KMS-11 (cell line): ENCODE data around the gene SUPV3L1.
"Not testable (repeated sequence)": the region's sequence is repeated elsewhere in the genome, so short reads cannot be mapped to it uniquely, and the experiment has no call there.

Source experiments
- H2AFZ ChIP-seq: fragments of 200-600 bp; sonication (generic); 2 replicates; pipeline ENCODE4 v1.6.1; 2016; ENCODE audit warnings: antibody characterized with exemption, mixed run types, low read depth
- H3K27ac ChIP-seq: fragments of 200-600 bp; sonication (generic); 2 replicates; pipeline ENCODE4 v1.6.1; 2016; ENCODE audit warnings: mild to moderate bottlenecking, mixed run types
- H3K27me3 ChIP-seq: fragments of 200-600 bp; sonication (generic); 2 replicates; pipeline ENCODE4 v1.6.1; 2017; ENCODE audit warnings: mild to moderate bottlenecking, low read depth, mixed run types, moderate library complexity; ENCODE audit not compliant: insufficient read depth
- H3K36me3 ChIP-seq: fragments of 200-600 bp; sonication (generic); 2 replicates; pipeline ENCODE4 v1.6.1; 2017; ENCODE audit warnings: mild to moderate bottlenecking, mixed run types; ENCODE audit not compliant: insufficient read depth
- H3K4me1 ChIP-seq: fragments of 200-600 bp; sonication (generic); 2 replicates; pipeline ENCODE4 v1.6.1; 2016; ENCODE audit warnings: mild to moderate bottlenecking, low read depth, mixed run types; ENCODE audit not compliant: poor library complexity, severe bottlenecking
- H3K4me2 ChIP-seq: fragments of 200-600 bp; sonication (generic); 2 replicates; pipeline ENCODE4 v1.7.0; 2016; ENCODE audit warnings: mild to moderate bottlenecking, mixed run types
- H3K4me3 ChIP-seq: fragments of 200-600 bp; sonication (generic); IDR thresholded peaks from 2 replicates; pipeline ENCODE4 v1.6.1; 2017; ENCODE audit warnings: low read depth, low read length, mixed read lengths; ENCODE audit not compliant: insufficient read depth
- H3K79me2 ChIP-seq: fragments of 200-600 bp; sonication (generic); 2 replicates; pipeline ENCODE4 v1.6.1; 2016; ENCODE audit warnings: low read depth, mixed run types; ENCODE audit not compliant: insufficient read depth
- H3K9ac ChIP-seq: fragments of 200-600 bp; sonication (generic); 2 replicates; pipeline ENCODE4 v1.6.1; 2016; ENCODE audit warnings: mild to moderate bottlenecking, mixed run types
- H4K20me1 ChIP-seq: fragments of 200-600 bp; sonication (generic); 2 replicates; pipeline ENCODE4 v1.6.1; 2016; ENCODE audit warnings: mild to moderate bottlenecking, mixed run types; ENCODE audit not compliant: insufficient read depth
- TF ChIP-seq, protein P1 (sequence below): fragments of 200-600 bp; sonication (generic); conservative IDR thresholded peaks from 2 replicates; pipeline ENCODE4 v1.6.1; 2017; ENCODE audit warnings: low read depth, mild to moderate bottlenecking, antibody characterized with exemption, low read length, moderate library complexity, mixed read lengths

The SUPV3L1 gene

DNA sequence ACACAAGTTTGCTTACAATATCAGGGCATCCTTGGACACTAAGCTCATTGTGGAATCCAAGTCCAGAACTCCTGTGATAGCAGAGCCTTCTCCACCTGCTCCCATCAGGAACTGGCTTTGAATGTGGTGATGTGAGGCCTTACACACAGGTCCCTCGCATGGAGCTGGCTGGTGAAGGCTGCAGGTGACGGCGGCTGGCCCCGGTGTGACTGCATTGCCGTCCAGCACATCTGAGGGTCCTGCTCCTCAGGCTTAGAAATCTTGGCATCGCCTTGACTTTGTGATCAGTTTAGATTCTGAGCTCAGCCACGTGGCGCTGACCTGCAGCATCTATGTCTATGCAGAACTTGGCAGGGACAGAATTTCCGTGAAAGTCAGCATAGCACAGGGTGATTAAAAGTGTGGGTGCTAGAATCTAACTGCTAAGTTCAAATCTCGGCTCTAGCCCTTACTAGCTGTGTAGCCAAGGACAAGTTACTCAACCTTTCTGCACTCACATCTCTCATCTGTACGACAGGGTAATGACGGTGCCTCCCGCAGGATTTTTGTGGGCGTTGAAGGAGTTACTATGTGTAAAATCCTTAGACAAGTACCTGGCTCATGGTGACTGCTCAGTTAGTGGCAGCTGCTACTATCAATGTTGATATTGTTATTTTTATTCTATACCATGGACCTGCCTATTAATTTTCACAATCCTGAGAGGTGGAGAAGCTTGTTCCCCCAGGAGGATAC lies 66.7 kb downstream of the SUPV3L1 start:
- Histone ChIP-seq H3K4me1 (no peaks in the 10 kb centered on the region), H3K27me3 (no peaks in the 10 kb centered on the region), H3K4me3 (no peak overlapping the region), H3K9ac (no peak overlapping the region), H4K20me1 (no peaks in the 10 kb centered on the region), H2AFZ (no peak overlapping the region), H3K27ac (no peak overlapping the region), H3K4me2 (no peak overlapping the region), H3K36me3 (no peaks in the 10 kb centered on the region), H3K79me2 (no peaks in the 10 kb centered on the region)
- TF ChIP-seq, protein P1, sequence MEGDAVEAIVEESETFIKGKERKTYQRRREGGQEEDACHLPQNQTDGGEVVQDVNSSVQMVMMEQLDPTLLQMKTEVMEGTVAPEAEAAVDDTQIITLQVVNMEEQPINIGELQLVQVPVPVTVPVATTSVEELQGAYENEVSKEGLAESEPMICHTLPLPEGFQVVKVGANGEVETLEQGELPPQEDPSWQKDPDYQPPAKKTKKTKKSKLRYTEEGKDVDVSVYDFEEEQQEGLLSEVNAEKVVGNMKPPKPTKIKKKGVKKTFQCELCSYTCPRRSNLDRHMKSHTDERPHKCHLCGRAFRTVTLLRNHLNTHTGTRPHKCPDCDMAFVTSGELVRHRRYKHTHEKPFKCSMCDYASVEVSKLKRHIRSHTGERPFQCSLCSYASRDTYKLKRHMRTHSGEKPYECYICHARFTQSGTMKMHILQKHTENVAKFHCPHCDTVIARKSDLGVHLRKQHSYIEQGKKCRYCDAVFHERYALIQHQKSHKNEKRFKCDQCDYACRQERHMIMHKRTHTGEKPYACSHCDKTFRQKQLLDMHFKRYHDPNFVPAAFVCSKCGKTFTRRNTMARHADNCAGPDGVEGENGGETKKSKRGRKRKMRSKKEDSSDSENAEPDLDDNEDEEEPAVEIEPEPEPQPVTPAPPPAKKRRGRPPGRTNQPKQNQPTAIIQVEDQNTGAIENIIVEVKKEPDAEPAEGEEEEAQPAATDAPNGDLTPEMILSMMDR, result no peak

DNA sequence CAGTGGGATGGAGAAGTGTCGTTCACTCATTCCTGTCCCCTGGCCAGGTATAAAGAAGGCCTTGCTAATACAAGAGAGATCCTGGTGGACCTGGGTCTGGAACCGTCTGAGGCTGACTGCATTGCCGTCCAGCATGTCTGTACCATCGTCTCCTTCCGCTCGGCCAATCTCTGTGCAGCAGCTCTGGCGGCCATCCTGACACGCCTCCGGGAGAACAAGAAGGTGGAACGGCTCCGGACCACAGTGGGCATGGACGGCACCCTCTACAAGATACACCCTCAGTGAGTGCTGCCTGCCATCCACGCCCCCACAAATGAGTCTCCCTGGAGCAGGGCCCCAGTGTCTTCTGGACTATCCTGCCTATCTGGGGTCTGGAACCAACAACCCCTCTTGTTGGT lies 67.3 kb downstream of the SUPV3L1 start:
- H4K20me1 ChIP-seq, result no peaks in the 10 kb centered on the region
- H3K9ac ChIP-seq, result no peak overlapping the region
- H3K4me2 ChIP-seq, result no peak overlapping the region
- no peaks in the 10 kb centered on the region for H3K79me2 ChIP-seq
- TF ChIP-seq, protein P1, result no peak
- H3K4me1 ChIP-seq, result no peaks in the 10 kb centered on the region
- no peak overlapping the region for H2AFZ ChIP-seq
- no peak overlapping the region for H3K27ac ChIP-seq
- H3K4me3 ChIP-seq, result no peak overlapping the region
- no peaks in the 10 kb centered on the region for H3K36me3 ChIP-seq
- no peaks in the 10 kb centered on the region for H3K27me3 ChIP-seq

DNA sequence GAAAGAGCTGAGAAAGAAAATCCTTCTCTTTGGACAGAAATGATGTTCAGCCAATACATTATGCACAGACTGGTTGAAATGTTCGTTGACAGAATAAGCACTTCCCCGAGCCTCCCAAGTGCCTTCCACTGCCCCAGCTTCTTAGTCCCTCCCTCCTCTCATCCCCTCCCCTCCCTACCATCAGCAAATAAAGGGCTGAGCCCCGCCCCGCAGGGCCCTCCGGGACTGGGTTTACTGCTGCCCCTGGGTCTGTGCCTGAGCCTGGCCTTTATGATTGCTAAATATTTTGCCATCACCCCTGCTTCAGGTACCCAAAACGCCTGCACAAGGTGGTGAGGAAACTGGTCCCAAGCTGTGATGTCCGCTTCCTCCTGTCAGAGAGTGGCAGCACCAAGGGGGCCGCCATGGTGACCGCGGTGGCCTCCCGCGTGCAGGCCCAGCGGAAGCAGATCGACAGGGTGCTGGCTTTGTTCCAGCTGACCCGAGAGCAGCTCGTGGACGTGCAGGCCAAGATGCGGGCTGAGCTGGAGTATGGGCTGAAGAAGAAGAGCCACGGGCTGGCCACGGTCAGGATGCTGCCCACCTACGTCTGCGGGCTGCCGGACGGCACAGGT lies 68.2 kb downstream of the SUPV3L1 start:
- Histone ChIP-seq H3K36me3 (no peaks in the 10 kb centered on the region), H3K79me2 (no peaks in the 10 kb centered on the region), H3K27ac (no peak overlapping the region), H3K4me2 (no peak overlapping the region), H3K4me3 (no peak overlapping the region), H3K27me3 (no peaks in the 10 kb centered on the region), H3K9ac (no peak overlapping the region), H4K20me1 (no peaks in the 10 kb centered on the region), H2AFZ (no peak overlapping the region), H3K4me1 (no peaks in the 10 kb centered on the region)
- TF ChIP-seq, protein P1, result no peak

DNA sequence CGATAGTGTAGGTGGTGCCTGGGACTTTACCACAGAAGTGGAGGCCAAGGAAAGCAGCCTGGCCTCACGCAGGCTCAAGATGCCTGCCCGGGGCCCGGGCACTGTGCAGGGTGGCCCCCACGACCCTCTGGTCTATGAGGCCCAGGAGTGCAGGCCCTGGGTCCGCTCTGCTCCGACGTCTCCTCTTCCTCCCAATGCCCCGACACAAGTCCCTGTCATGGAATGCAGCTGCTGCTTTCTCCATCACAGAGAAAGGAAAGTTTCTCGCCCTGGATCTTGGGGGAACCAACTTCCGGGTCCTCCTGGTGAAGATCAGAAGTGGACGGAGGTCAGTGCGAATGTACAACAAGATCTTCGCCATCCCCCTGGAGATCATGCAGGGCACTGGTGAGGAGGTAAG lies 70.0 kb downstream of the SUPV3L1 start:
- no peaks in the 10 kb centered on the region for H3K27me3 ChIP-seq
- no peak overlapping the region for H3K9ac ChIP-seq
- H3K4me1 ChIP-seq, result no peaks in the 10 kb centered on the region
- TF ChIP-seq, protein P1, result no peak
- H4K20me1 ChIP-seq, result no peaks in the 10 kb centered on the region
- no peak overlapping the region for H3K4me2 ChIP-seq
- no peak overlapping the region for H3K4me3 ChIP-seq
- no peak overlapping the region for H2AFZ ChIP-seq
- H3K79me2 ChIP-seq, result no peaks in the 10 kb centered on the region
- no peaks in the 10 kb centered on the region for H3K36me3 ChIP-seq
- no peak overlapping the region for H3K27ac ChIP-seq

DNA sequence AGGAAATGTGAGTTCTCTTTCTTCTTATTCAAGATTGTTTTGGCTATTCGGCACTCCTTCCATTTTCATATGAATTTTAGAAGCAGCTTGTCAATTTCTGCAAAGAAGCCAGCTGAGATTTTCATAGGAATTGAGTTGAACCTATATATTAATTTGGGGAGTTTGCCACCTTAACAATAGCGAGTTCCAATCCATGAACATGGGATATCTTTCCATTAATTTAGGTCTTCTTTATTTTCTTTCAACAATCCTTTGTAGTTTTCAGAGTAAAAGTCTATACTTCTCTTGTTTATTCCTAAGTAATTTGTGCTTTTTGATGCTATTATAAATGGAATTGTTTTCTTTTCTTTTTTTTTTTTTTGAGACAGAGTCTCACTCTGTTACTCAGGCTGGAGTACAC lies 71.4 kb downstream of the SUPV3L1 start:
- not testable (repeated sequence) for H4K20me1 ChIP-seq, H3K27me3 ChIP-seq, H3K4me1 ChIP-seq, H3K79me2 ChIP-seq, H3K4me3 ChIP-seq, H3K9ac ChIP-seq, H3K27ac ChIP-seq, H2AFZ ChIP-seq, H3K36me3 ChIP-seq, H3K4me2 ChIP-seq
